ENCODE measurements around the gene PWWP2B.

DNA sequence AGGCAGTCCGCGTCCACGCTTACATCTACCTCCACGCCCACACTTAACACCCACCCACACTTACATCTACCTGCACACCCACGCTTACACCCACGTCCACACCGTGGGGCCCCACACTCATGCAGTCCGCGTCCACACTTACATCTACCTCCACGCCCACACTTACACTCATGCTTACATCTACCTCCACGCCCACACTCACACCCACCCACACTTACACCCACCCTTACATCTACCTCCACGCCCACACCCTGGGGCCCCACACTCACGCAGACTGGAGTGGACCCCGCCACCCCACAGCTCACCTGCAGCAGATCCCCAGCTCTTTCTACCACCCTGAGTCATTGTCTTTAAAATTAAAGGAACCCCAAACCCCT, 32.4 kb upstream of the PWWP2B start:
- TF ChIP-seq, protein P1, sequence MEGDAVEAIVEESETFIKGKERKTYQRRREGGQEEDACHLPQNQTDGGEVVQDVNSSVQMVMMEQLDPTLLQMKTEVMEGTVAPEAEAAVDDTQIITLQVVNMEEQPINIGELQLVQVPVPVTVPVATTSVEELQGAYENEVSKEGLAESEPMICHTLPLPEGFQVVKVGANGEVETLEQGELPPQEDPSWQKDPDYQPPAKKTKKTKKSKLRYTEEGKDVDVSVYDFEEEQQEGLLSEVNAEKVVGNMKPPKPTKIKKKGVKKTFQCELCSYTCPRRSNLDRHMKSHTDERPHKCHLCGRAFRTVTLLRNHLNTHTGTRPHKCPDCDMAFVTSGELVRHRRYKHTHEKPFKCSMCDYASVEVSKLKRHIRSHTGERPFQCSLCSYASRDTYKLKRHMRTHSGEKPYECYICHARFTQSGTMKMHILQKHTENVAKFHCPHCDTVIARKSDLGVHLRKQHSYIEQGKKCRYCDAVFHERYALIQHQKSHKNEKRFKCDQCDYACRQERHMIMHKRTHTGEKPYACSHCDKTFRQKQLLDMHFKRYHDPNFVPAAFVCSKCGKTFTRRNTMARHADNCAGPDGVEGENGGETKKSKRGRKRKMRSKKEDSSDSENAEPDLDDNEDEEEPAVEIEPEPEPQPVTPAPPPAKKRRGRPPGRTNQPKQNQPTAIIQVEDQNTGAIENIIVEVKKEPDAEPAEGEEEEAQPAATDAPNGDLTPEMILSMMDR (conservative IDR thresholded peaks at IDR 0.05; ENCODE audit: low read length), result no peak
- no peak for TF ChIP-seq EZH2phosphoT487 (IDR thresholded peaks at IDR 0.05; ENCODE audit: borderline replicate concordance)

All from Loucy (cell line).